Neural cell (in vitro differentiated cells): Measurements from ENCODE around the gene SLN. TPM values are rescaled to one million over a fixed set of nuclear protein-coding genes. Genes with fewer than 3 reads are reported as not detected.
A peak's percentile ranks its signal among the peaks of the same experiment; 100 is the strongest.

Source experiments
- H2AFZ ChIP-seq: fragments of 200-600, 300-800 bp; sonication (generic), shearing (Covaris generic); 2 replicates; pipeline ENCODE4 v1.6.0; 2014; ENCODE audit warnings: low read depth, mild to moderate bottlenecking, antibody characterized with exemption, low read length, moderate library complexity
- H3F3A ChIP-seq: fragments of 200-600 bp; shearing (Covaris generic); 2 replicates; pipeline ENCODE4 v1.6.1; 2016; ENCODE audit warnings: mild to moderate bottlenecking, moderate library complexity, mixed read lengths, antibody characterized with exemption, low read length; ENCODE audit not compliant: insufficient read depth, poor library complexity, severe bottlenecking
- H3K27ac ChIP-seq: fragments of 200-600, 300-800 bp; sonication (generic), shearing (Covaris generic); 2 replicates; pipeline ENCODE4 v1.5.1; 2014; ENCODE audit warnings: mild to moderate bottlenecking, low read length, moderate library complexity
- H3K27me3 ChIP-seq: fragments of 300-800, 200-600 bp; sonication (generic), shearing (Covaris generic); 2 replicates; pipeline ENCODE4 v1.6.0; 2014; ENCODE audit warnings: mild to moderate bottlenecking, low read depth, low read length, moderate library complexity; ENCODE audit not compliant: insufficient read depth
- H3K36me3 ChIP-seq: fragments of 300-800, 200-600 bp; sonication (generic), shearing (Covaris generic); 2 replicates; pipeline ENCODE4 v1.5.1; 2014; ENCODE audit warnings: mild to moderate bottlenecking, antibody characterized with exemption, low read length, moderate library complexity; ENCODE audit not compliant: insufficient read depth
- H3K4me2 ChIP-seq: fragments of 300-800, 200-600 bp; sonication (generic), shearing (Covaris generic); 2 replicates; pipeline ENCODE4 v1.6.0; 2014; ENCODE audit warnings: mild to moderate bottlenecking, low read length
- H3K4me3 ChIP-seq: fragments of 300-800, 200-600 bp; sonication (generic), shearing (Covaris generic); 2 replicates; pipeline ENCODE4 v1.5.1; 2014; ENCODE audit warnings: mild to moderate bottlenecking, low read length, moderate library complexity
- H3K79me2 ChIP-seq: fragments of 200-600 bp; shearing (Covaris generic); replicated peaks from 2 replicates; pipeline ENCODE4 v1.6.0; 2014; ENCODE audit warnings: mild to moderate bottlenecking, low read length, moderate library complexity; ENCODE audit not compliant: insufficient read depth
- H3K9ac ChIP-seq: fragments of 300-800, 200-600 bp; sonication (generic), shearing (Covaris generic); 2 replicates; pipeline ENCODE4 v1.6.1; 2016; ENCODE audit warnings: mild to moderate bottlenecking, low read length, mixed read lengths
- H3K9me2 ChIP-seq: fragments of 200-600 bp; shearing (Covaris generic); 2 replicates; pipeline ENCODE4 v1.6.1; 2016; ENCODE audit warnings: mild to moderate bottlenecking, low read length, mixed read lengths; ENCODE audit not compliant: insufficient read depth
- H3K9me3 ChIP-seq: fragments of 200-600, 300-800 bp; sonication (generic), shearing (Covaris generic); 2 replicates; pipeline ENCODE4 v1.6.1; 2016; ENCODE audit warnings: mild to moderate bottlenecking, mixed run types, low read length, moderate library complexity, mixed read lengths
- H4K20me1 ChIP-seq: fragments of 200-600 bp; shearing (Covaris generic); 2 replicates; pipeline ENCODE4 v1.6.1; 2016; ENCODE audit warnings: mild to moderate bottlenecking, mixed run types; ENCODE audit not compliant: insufficient read depth
- EP300 ChIP-seq: fragments of 450-650 bp; conservative IDR thresholded peaks from 2 replicates; pipeline ENCODE4 v1.6.1; 2014; ENCODE audit warnings: antibody characterized with exemption, mild to moderate bottlenecking, moderate library complexity; ENCODE audit not compliant: poor library complexity, severe bottlenecking
- EZH2 ChIP-seq: fragments of 200-600, 300-800 bp; shearing (Covaris generic), sonication (generic); IDR thresholded peaks from 2 replicates; pipeline ENCODE4 v1.6.1; 2014; ENCODE audit warnings: antibody characterized with exemption, low read length, borderline replicate concordance, mild to moderate bottlenecking; ENCODE audit not compliant: insufficient read depth, poor library complexity, severe bottlenecking
- MXI1 ChIP-seq: fragments of 450-650 bp; conservative IDR thresholded peaks from 2 replicates; pipeline ENCODE4 v1.6.1; 2014; ENCODE audit warnings: antibody characterized with exemption, mild to moderate bottlenecking; ENCODE audit not compliant: poor library complexity, severe bottlenecking
- POLR2AphosphoS5 ChIP-seq: IDR thresholded peaks from 2 replicates; pipeline ENCODE4 v1.6.1; 2012
- RAD21 ChIP-seq: fragments of 450-650 bp; conservative IDR thresholded peaks from 2 replicates; pipeline ENCODE4 v1.6.1; 2014; ENCODE audit warnings: antibody characterized with exemption, mild to moderate bottlenecking, moderate library complexity
- SMC3 ChIP-seq: fragments of 450-650 bp; conservative IDR thresholded peaks from 2 replicates; pipeline ENCODE4 v1.6.1; 2014; ENCODE audit warnings: antibody characterized with exemption, mild to moderate bottlenecking, moderate library complexity; ENCODE audit not compliant: poor library complexity
- TAF1 ChIP-seq: IDR thresholded peaks from 2 replicates; pipeline ENCODE4 v1.6.1; 2012; ENCODE audit warnings: low read depth
- polyA plus RNA-seq: library from polyadenylated mRNA; depleted of rRNA; stranded (reverse); fragments of >200 nt; gene quantifications from 2 replicates; pipeline ENCODE4 v1.2.3, GENCODE V29; 2014
- TF ChIP-seq, protein P1 (sequence below): IDR thresholded peaks from 2 replicates; pipeline ENCODE4 v1.6.1; 2012; ENCODE audit warnings: borderline replicate concordance
- TF ChIP-seq, protein P2 (sequence below): fragments of 450-650 bp; IDR thresholded peaks from 2 replicates; pipeline ENCODE4 v1.5.1; 2014; ENCODE audit warnings: antibody characterized with exemption, mild to moderate bottlenecking, moderate library complexity; ENCODE audit not compliant: poor library complexity, severe bottlenecking

SLN gene
- polyA plus RNA-seq, 1 donor from 2014 or later: not detected

DNA sequence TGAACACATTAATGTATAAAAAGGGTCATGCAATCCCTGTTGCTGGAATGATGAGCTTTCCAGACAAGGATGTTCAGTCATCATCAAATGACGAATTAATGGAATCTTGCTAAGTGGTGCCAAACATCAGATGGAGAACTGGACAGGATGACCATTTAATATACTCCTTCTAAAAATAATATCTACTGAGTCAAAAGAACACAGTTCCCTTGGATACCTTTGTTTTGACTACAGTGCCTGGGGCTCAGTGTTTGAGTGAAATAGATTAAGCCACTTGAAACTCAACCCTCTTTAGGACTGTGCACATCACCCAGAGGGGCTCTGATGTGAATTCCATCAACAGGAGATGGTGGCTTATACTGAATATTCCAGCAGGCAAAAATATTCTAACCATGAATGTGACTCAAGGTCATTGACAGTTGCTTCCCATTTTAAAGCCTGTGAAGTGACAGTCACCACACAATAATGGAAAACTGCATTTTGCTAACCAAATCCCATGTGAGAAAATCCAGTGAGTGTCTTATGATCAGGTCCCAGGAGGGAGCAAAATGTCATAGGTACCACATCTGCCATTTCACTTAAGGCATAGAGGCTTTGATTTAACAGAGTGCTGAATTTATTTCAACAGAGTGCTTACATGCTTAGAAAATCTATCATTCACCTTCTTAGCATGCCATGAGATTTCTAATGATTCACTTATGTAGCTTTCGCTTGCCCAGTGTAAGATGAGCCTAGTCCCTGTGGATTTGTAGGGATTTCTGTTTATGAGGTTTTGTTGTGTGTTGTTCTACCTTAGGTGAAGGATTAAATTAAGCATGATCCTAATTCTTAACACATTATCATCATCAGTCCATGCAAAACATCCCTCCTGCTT, 41.3 kb upstream of the SLN start:
- H4K20me1 ChIP-seq: no peaks in the 10 kb centered on the region
- no peaks in the 10 kb centered on the region for H3K36me3 ChIP-seq
- peak overlapping the region; percentile 41 for H3K27ac ChIP-seq
- no peaks in the 10 kb centered on the region for H3K9me2 ChIP-seq
- H3F3A ChIP-seq: no peaks in the 10 kb centered on the region
- no peaks in the 10 kb centered on the region for H3K9me3 ChIP-seq
- H3K9ac ChIP-seq: no peak overlapping the region
- H3K27me3 ChIP-seq: no peaks in the 10 kb centered on the region
- H3K4me3 ChIP-seq: peak overlapping the region; percentile 28
- H3K4me2 ChIP-seq: no peak overlapping the region
- no peaks in the 10 kb centered on the region for H3K79me2 ChIP-seq
- H2AFZ ChIP-seq: no peak overlapping the region
- TF ChIP-seq, protein P1, sequence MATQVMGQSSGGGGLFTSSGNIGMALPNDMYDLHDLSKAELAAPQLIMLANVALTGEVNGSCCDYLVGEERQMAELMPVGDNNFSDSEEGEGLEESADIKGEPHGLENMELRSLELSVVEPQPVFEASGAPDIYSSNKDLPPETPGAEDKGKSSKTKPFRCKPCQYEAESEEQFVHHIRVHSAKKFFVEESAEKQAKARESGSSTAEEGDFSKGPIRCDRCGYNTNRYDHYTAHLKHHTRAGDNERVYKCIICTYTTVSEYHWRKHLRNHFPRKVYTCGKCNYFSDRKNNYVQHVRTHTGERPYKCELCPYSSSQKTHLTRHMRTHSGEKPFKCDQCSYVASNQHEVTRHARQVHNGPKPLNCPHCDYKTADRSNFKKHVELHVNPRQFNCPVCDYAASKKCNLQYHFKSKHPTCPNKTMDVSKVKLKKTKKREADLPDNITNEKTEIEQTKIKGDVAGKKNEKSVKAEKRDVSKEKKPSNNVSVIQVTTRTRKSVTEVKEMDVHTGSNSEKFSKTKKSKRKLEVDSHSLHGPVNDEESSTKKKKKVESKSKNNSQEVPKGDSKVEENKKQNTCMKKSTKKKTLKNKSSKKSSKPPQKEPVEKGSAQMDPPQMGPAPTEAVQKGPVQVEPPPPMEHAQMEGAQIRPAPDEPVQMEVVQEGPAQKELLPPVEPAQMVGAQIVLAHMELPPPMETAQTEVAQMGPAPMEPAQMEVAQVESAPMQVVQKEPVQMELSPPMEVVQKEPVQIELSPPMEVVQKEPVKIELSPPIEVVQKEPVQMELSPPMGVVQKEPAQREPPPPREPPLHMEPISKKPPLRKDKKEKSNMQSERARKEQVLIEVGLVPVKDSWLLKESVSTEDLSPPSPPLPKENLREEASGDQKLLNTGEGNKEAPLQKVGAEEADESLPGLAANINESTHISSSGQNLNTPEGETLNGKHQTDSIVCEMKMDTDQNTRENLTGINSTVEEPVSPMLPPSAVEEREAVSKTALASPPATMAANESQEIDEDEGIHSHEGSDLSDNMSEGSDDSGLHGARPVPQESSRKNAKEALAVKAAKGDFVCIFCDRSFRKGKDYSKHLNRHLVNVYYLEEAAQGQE: no peak
- TF ChIP-seq MXI1 (no peak), TAF1 (no peak), POLR2AphosphoS5 (peak; percentile 67), EP300 (peak; percentile 77), RAD21 (no peak), SMC3 (no peak), EZH2 (no peak)
- TF ChIP-seq, protein P2, sequence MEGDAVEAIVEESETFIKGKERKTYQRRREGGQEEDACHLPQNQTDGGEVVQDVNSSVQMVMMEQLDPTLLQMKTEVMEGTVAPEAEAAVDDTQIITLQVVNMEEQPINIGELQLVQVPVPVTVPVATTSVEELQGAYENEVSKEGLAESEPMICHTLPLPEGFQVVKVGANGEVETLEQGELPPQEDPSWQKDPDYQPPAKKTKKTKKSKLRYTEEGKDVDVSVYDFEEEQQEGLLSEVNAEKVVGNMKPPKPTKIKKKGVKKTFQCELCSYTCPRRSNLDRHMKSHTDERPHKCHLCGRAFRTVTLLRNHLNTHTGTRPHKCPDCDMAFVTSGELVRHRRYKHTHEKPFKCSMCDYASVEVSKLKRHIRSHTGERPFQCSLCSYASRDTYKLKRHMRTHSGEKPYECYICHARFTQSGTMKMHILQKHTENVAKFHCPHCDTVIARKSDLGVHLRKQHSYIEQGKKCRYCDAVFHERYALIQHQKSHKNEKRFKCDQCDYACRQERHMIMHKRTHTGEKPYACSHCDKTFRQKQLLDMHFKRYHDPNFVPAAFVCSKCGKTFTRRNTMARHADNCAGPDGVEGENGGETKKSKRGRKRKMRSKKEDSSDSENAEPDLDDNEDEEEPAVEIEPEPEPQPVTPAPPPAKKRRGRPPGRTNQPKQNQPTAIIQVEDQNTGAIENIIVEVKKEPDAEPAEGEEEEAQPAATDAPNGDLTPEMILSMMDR: no peak

DNA sequence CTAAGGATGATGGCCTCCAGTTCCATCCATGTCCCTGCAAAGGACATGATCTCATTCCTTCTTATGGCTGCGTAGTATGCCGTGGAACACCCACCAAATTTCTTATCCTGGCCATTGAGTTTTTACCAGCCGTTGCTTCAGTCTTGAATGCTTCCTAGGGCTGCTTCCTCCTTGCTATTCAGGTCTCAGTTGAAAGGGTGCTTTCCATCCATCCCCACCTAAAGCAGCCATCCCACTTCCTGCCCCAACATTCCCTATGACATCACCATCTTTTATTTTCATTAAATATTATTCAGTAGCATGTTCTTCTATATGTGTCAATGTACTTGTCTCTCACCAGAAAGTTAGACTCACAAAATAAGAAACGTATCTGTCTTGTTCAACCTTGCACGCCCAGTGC, 40.7 kb upstream of the SLN start:
- Histone ChIP-seq H3K4me3 (no peak overlapping the region), H2AFZ (no peak overlapping the region), H3K9me2 (no peaks in the 10 kb centered on the region), H3K4me2 (no peak overlapping the region), H3K36me3 (no peaks in the 10 kb centered on the region), H3K9me3 (no peaks in the 10 kb centered on the region), H4K20me1 (no peaks in the 10 kb centered on the region), H3K79me2 (no peaks in the 10 kb centered on the region), H3K27me3 (no peaks in the 10 kb centered on the region), H3K9ac (no peak overlapping the region), H3F3A (no peaks in the 10 kb centered on the region), H3K27ac (no peak overlapping the region)
- TF ChIP-seq SMC3 (no peak), MXI1 (no peak), EP300 (no peak), RAD21 (no peak), TAF1 (no peak), EZH2 (no peak), POLR2AphosphoS5 (no peak)
- TF ChIP-seq, protein P2: no peak
- TF ChIP-seq, protein P1: no peak
